Stimulated activated CD4-positive, alpha-beta T cell treated with anti-CD3 and anti-CD28 coated beads, Interleukin-4, amount 100 ng/mL, for 24 hours (primary cell): ENCODE data around the gene ZDHHC6.
"Not testable (repeated sequence)": the region's sequence is repeated elsewhere in the genome, so short reads cannot be mapped to it uniquely, and the experiment has no call there.

Experiments
- DNase-seq: peaks from one replicate; pipeline ENCODE4 v3.0.0-alpha.2; 2020

Gene ZDHHC6

GRCh38 chr10:112446855-112447619, at the start of gene ZDHHC6, which contains the start of gene VTI1A:
TSS of gene ZDHHC6 (minus strand) at chr10:112446914. CDS start at chr10:112445436, 1,478 bp downstream.
TSS of gene VTI1A (plus strand) at chr10:112447215. CDS start at chr10:112447374, 159 bp downstream.
- DNase-seq = peak; percentile 86

- DNase-seq = no peak
These were observed 46.0 kb upstream of the ZDHHC6 start for GRCh38 chr10:112492736-112493135.

GRCh38 chr10:112491144-112491543, 44.4 kb upstream of the ZDHHC6 start:
- no peak for DNase-seq

- DNase-seq = no peak
These were observed 43.8 kb upstream of the ZDHHC6 start for GRCh38 chr10:112490545-112490944.

GRCh38 chr10:112487964-112488363, 41.2 kb upstream of the ZDHHC6 start:
- DNase-seq = no peak

GRCh38 chr10:112484399-112484798, 37.7 kb upstream of the ZDHHC6 start:
- DNase-seq = no peak

- DNase-seq = no peak
These were observed 34.9 kb upstream of the ZDHHC6 start for GRCh38 chr10:112481602-112482001.

- DNase-seq = no peak
These were observed 29.0 kb upstream of the ZDHHC6 start for GRCh38 chr10:112475575-112476218.

- DNase-seq = no peak
These were observed 25.3 kb upstream of the ZDHHC6 start for GRCh38 chr10:112471878-112472487.

GRCh38 chr10:112467541-112468075, 20.9 kb upstream of the ZDHHC6 start:
- DNase-seq = no peak

- DNase-seq = no peak
These were observed 20.1 kb upstream of the ZDHHC6 start for GRCh38 chr10:112466802-112467201.

GRCh38 chr10:112465299-112465883, 18.7 kb upstream of the ZDHHC6 start:
- DNase-seq = no peak

GRCh38 chr10:112464074-112464473, 17.4 kb upstream of the ZDHHC6 start:
- not testable (repeated sequence) for DNase-seq

GRCh38 chr10:112461029-112461887, 14.5 kb upstream of the ZDHHC6 start:
- DNase-seq = peak; percentile 50

GRCh38 chr10:112460366-112460765, 13.7 kb upstream of the ZDHHC6 start:
- no peak for DNase-seq

- DNase-seq = no peak
These were observed 9.8 kb upstream of the ZDHHC6 start for GRCh38 chr10:112456533-112456932.

GRCh38 chr10:112454910-112455779, 8.4 kb upstream of the ZDHHC6 start:
- DNase-seq = no peak

GRCh38 chr10:112448888-112449287, 2.2 kb upstream of the ZDHHC6 start:
- no peak for DNase-seq

- no peak for DNase-seq
These were observed 860 bp upstream of the ZDHHC6 start for GRCh38 chr10:112447620-112447928.

- DNase-seq = no peak
These were observed 459 bp downstream of the ZDHHC6 start for GRCh38 chr10:112446055-112446854.
